Endothelial cell of umbilical vein (primary cell): ENCODE measurements around the gene KRT82. TPM values are rescaled to one million over a fixed set of nuclear protein-coding genes. Genes with fewer than 3 reads are reported as not detected.

Experiments used
- Bru-seq: library from RNA; stranded (reverse); fragments of 400-500 nt; gene quantifications from one replicate; lab custom pipeline; 2021; lab: Mats Ljungman, UMichigan
- BruChase-seq, 2 experiments: library from RNA; stranded (reverse); fragments of 400-500 nt; gene quantifications; one replicate each; lab custom pipeline; 2021; lab: Mats Ljungman, UMichigan
- BruUV-seq: library from RNA; stranded (reverse); fragments of 400-500 nt; replicated peaks from 2 replicates; lab custom pipeline; 2021; lab: Mats Ljungman, UMichigan
- CTCF ChIA-PET: fragments of 300-600, 350-600 bp; sonication (Branson Sonifier 250); formaldehyde crosslinking; loops from one replicate; lab custom pipeline; 2021; ENCODE audit warnings: antibody characterized with exemption, inconsistent platforms; lab: Charles Lee
- POLR2A ChIA-PET: fragments of 300-600, 350-600 bp; sonication (Branson Sonifier 250); formaldehyde crosslinking; loops from one replicate; lab custom pipeline; 2021; ENCODE audit warnings: antibody characterized with exemption, inconsistent platforms; lab: Charles Lee
- DNase-seq: peaks from one replicate; pipeline ENCODE4 v3.0.0-alpha.2; 2011; ENCODE audit warnings: low read depth, low spot score
- FAIRE-seq: peaks from 2 replicates; lab custom pipeline; 2011; peaks lifted over from hg19 to GRCh38; lab: Jason Lieb, UNC
- H2AFZ ChIP-seq: 2 replicates; pipeline ENCODE4 v1.6.0; 2012; ENCODE audit warnings: low read depth, low read length, control low read depth, inconsistent platforms
- H3K27ac ChIP-seq: 2 replicates; pipeline ENCODE4 v1.5.1; 2011; ENCODE audit warnings: low read depth, mild to moderate bottlenecking, control low read depth, low read length, moderate library complexity; ENCODE audit not compliant: insufficient read depth
- H3K27me3 ChIP-seq, 2 experiments: 2 replicates each; pipeline versions ENCODE4 v1.6.0 to v1.6.1; 2011; ENCODE audit warnings: low read length in 2 of 2, mixed read lengths in 1 of 2; ENCODE audit not compliant: control insufficient read depth in 2 of 2, insufficient read depth in 2 of 2
- H3K36me3 ChIP-seq, 2 experiments: 2 replicates in 1 of 2; 3 replicates in 1 of 2; pipeline ENCODE4 v1.5.1; 2011; ENCODE audit warnings: low read length in 2 of 2, mild to moderate bottlenecking in 1 of 2, moderate library complexity in 1 of 2; ENCODE audit not compliant: control insufficient read depth in 2 of 2, insufficient read depth in 2 of 2; ENCODE audit errors: extremely low read depth in 1 of 2
- H3K4me1 ChIP-seq: 3 replicates; pipeline ENCODE4 v1.5.1; 2011; ENCODE audit warnings: mild to moderate bottlenecking, low read length; ENCODE audit not compliant: control insufficient read depth, insufficient read depth; ENCODE audit errors: extremely low read depth
- H3K4me2 ChIP-seq: 2 replicates; pipeline ENCODE4 v1.6.1; 2011; ENCODE audit warnings: low read length, control low read depth, mixed read lengths; ENCODE audit not compliant: insufficient read depth
- H3K4me3 ChIP-seq, 3 experiments: fragments of 200-600 bp in 1 of 3; sonication (generic), shearing (Covaris generic) in 1 of 3; replicated peaks in 1 of 3; 2 replicates each; pipeline ENCODE4 v1.5.1; 2011 to 2016; ENCODE audit warnings: control low read depth in 3 of 3, low read length in 3 of 3, mild to moderate bottlenecking in 2 of 3, inconsistent platforms in 1 of 3, low read depth in 1 of 3, moderate library complexity in 1 of 3; ENCODE audit not compliant: insufficient read depth in 1 of 3
- H3K79me2 ChIP-seq: 2 replicates; pipeline ENCODE4 v1.6.0; 2012; ENCODE audit warnings: low read length, inconsistent platforms; ENCODE audit not compliant: control insufficient read depth, insufficient read depth
- H3K9ac ChIP-seq: replicated peaks from 2 replicates; pipeline ENCODE3; 2011; ENCODE audit warnings: low read length, control low read depth; ENCODE audit not compliant: insufficient read depth; ENCODE audit errors: extremely low read depth
- H3K9me1 ChIP-seq: replicated peaks from 3 replicates; pipeline ENCODE4 v1.6.0; 2011; ENCODE audit warnings: mild to moderate bottlenecking, low read length; ENCODE audit not compliant: control insufficient read depth, insufficient read depth; ENCODE audit errors: extremely low read depth
- H3K9me3 ChIP-seq: replicated peaks from 2 replicates; pipeline ENCODE4 v1.5.1; 2012; ENCODE audit warnings: low read length, inconsistent platforms; ENCODE audit not compliant: control insufficient read depth, insufficient read depth
- H4K20me1 ChIP-seq: replicated peaks from 2 replicates; pipeline ENCODE3; 2011; ENCODE audit warnings: mild to moderate bottlenecking, low read length; ENCODE audit not compliant: control insufficient read depth, insufficient read depth; ENCODE audit errors: extremely low read depth
- EZH2 ChIP-seq: IDR thresholded peaks from 2 replicates; pipeline ENCODE4 v1.6.1; 2012; ENCODE audit warnings: borderline replicate concordance, low read depth, mild to moderate bottlenecking, moderate library complexity, low read length, inconsistent platforms; ENCODE audit not compliant: severe bottlenecking
- FOS ChIP-seq: IDR thresholded peaks from 2 replicates; pipeline ENCODE4 v1.6.1; 2011; ENCODE audit warnings: mild to moderate bottlenecking, low read length, moderate library complexity, borderline replicate concordance; ENCODE audit not compliant: insufficient read depth
- GATA2 ChIP-seq: IDR thresholded peaks from 2 replicates; pipeline ENCODE4 v1.7.0; 2011; ENCODE audit warnings: low read depth, mild to moderate bottlenecking, moderate library complexity, mixed read lengths, low read length; ENCODE audit not compliant: insufficient read length, insufficient read depth
- JUN ChIP-seq: IDR thresholded peaks from 2 replicates; pipeline ENCODE4 v1.6.1; 2011; ENCODE audit warnings: borderline replicate concordance, low read depth; ENCODE audit not compliant: insufficient read length, insufficient read depth
- MYC ChIP-seq: IDR thresholded peaks from one replicate; pipeline ENCODE4 v1.6.1; 2011; ENCODE audit warnings: mild to moderate bottlenecking, low read depth, low read length
- POLR2A ChIP-seq: IDR thresholded peaks from 2 replicates; pipeline ENCODE4 v1.6.1; 2012; ENCODE audit warnings: low read depth, mild to moderate bottlenecking, control low read depth, low read length
- POLR2AphosphoS5 ChIP-seq: IDR thresholded peaks from 2 replicates; pipeline ENCODE4 v1.6.1; 2012; ENCODE audit warnings: low read depth, mild to moderate bottlenecking, control low read depth, low read length, moderate library complexity; ENCODE audit not compliant: insufficient read depth
- dilution Hi-C: fragments of 300-500 bp; cut with MboI; formaldehyde crosslinking; loops from one replicate; pipeline ENCODE4 v1.15.0; 2019; ENCODE audit warnings: low sequenced_read_pairs; ENCODE audit not compliant: extremely low pct_ligation_motif_present
- intact Hi-C: fragments of 100-400 bp; cut with micrococcal nuclease; formaldehyde crosslinking; loops from one replicate; pipeline ENCODE4 v1.10.0; 2022
- long read RNA-seq: library from polyadenylated mRNA; stranded (forward); transcript quantifications from one replicate; pipeline ENCODE4 v2.0.0, GENCODE V29; 2021
- polyA minus RNA-seq, 3 experiments: library from RNA; depleted of rRNA, polyadenylated mRNA; stranded (reverse); fragments of >200 nt; gene quantifications; 1 replicate in 1 of 3; 2 replicates in 2 of 3; pipeline ENCODE4 v1.2.3, GENCODE V29; 2011
- polyA plus RNA-seq, 4 experiments: library from polyadenylated mRNA; depleted of rRNA in 3 of 4; stranded (reverse) in 3 of 4; unstranded in 1 of 4; fragments of >200 nt; gene quantifications; 2 replicates each; pipeline versions ENCODE4 v1.2.1 to v1.2.3, GENCODE V29; 2011 to 2012; ENCODE audit warnings: missing spikeins in 1 of 4
- total RNA-seq: library from RNA; stranded (reverse); gene quantifications from 2 replicates; pipeline ENCODE4 v1.2.3, GENCODE V29; 2021
- TF ChIP-seq, protein P1 (sequence below): IDR thresholded peaks from 2 replicates; pipeline ENCODE4 v1.6.1; 2011; ENCODE audit not compliant: insufficient read depth, insufficient read length
- TF ChIP-seq, protein P2 (sequence below), 2 donors: IDR thresholded peaks; 1 replicate in 1 of 2; 2 replicates in 1 of 2; pipeline ENCODE4 v1.5.1; 2011; ENCODE audit warnings: low read length in 2 of 2, mild to moderate bottlenecking in 2 of 2, moderate library complexity in 2 of 2, control low read depth in 1 of 2, inconsistent platforms in 1 of 2, low read depth in 1 of 2; ENCODE audit not compliant: insufficient read depth in 1 of 2; ENCODE audit errors: extremely low read depth in 1 of 2

The KRT82 gene
- total RNA-seq (not detected in 2 replicates), polyA plus RNA-seq (not detected in 2 replicates), polyA minus RNA-seq (not detected in 2 replicates), Bru-seq, nascent RNA (not detected), BruChase-seq, experiment 1, labeled RNA remaining after a 6-hour chase (not detected), BruChase-seq, experiment 2, labeled RNA remaining after a 2-hour chase (not detected)
- polyA plus RNA-seq (2011; cell fraction: cytosol; rRNA removed) = not detected in 2 replicates
- polyA plus RNA-seq (2011; cell fraction: nucleus; rRNA removed) = not detected in 2 replicates
- not detected in 2 replicates for polyA plus RNA-seq (2012)
- not detected for polyA minus RNA-seq (2011; cell fraction: cytosol; rRNA and poly(A)+ RNA removed)
- polyA minus RNA-seq (2011; cell fraction: nucleus; rRNA and poly(A)+ RNA removed) = not detected in 2 replicates
- long read RNA-seq = 0 reads

GRCh38 chr12:52405922-52406385 lies at the start of gene KRT82:
KRT82 (minus strand) TSS chr12:52406335; CDS start chr12:52406277, 58 bp downstream.
- H3K4me3 ChIP-seq = no peak within 1 kb of the TSS
- FAIRE-seq (no peak), DNase-seq (no peak)
- H3K4me2 ChIP-seq = no peak within 1 kb of the TSS
- CTCF ChIA-PET = no interaction called here
- H2AFZ ChIP-seq = no peak within 1 kb of the TSS
- no peaks in the 10 kb centered on the region for H3K9me1 ChIP-seq
- no peaks in the 10 kb centered on the region for H3K4me1 ChIP-seq
- no peak within 1 kb of the TSS for H3K27ac ChIP-seq
- no peaks in the 10 kb centered on the region for H3K36me3 ChIP-seq
- no peaks in the 10 kb centered on the region for H3K9me3 ChIP-seq
- intact Hi-C loops (no loop called here), dilution Hi-C loops (no loop called here)
- H4K20me1 ChIP-seq = no peaks in the 10 kb centered on the region
- H3K79me2 ChIP-seq = no peaks in the 10 kb centered on the region
- no peak for TF ChIP-seq GATA2
- TF ChIP-seq FOS = no peak
- no peak for TF ChIP-seq MYC
- TF ChIP-seq, protein P1, sequence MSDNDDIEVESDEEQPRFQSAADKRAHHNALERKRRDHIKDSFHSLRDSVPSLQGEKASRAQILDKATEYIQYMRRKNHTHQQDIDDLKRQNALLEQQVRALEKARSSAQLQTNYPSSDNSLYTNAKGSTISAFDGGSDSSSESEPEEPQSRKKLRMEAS = no peak
- no TSS peak for BruUV-seq
- no peak within 1 kb of the TSS for H3K9ac ChIP-seq
- POLR2A ChIA-PET = no interaction called here
- peaks cover 0 to 5% of the 10 kb centered on the region in 2 experiments for H3K27me3 ChIP-seq

DNA sequence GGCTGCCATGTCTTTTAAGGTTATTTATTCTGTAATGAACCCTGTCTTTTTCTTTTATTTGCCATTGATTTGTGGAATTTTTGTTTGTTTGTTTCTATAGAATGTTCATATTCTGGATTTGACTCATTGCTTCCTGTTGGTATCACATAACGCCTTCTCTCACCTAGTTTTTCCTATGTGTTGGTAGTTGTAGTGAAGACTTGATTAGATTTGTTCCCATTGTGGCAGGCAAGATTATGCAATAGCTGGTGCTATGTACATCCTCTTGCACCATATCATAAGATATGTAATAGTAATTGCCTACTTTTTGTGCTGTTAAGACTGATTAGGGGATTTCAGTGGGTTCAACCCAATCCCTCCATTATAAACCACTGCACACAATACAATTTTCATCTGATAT lies 49.7 kb upstream of the KRT82 start:
- H3K27ac ChIP-seq = no peak overlapping the region
- H3K4me3 ChIP-seq = no peak overlapping the region
- peaks cover 7 to 9% of the 10 kb centered on the region in 2 experiments for H3K27me3 ChIP-seq
- H3K9me3 ChIP-seq = no peaks in the 10 kb centered on the region
- H3K4me1 ChIP-seq = no peaks in the 10 kb centered on the region
- CTCF ChIA-PET = no interaction called here
- dilution Hi-C loops = no loop called here
- H3K36me3 ChIP-seq = no peaks in the 10 kb centered on the region
- POLR2A ChIA-PET = no interaction called here
- no peak for DNase-seq
- no peaks in the 10 kb centered on the region for H3K79me2 ChIP-seq
- H3K9me1 ChIP-seq = no peaks in the 10 kb centered on the region
- H4K20me1 ChIP-seq = no peaks in the 10 kb centered on the region
- no TSS peak for BruUV-seq
- TF ChIP-seq POLR2A = no peak
- TF ChIP-seq GATA2 = no peak
- no peak for TF ChIP-seq FOS
- TF ChIP-seq JUN = no peak
- TF ChIP-seq MYC = no peak
- no peak for TF ChIP-seq EZH2
- TF ChIP-seq, protein P2, sequence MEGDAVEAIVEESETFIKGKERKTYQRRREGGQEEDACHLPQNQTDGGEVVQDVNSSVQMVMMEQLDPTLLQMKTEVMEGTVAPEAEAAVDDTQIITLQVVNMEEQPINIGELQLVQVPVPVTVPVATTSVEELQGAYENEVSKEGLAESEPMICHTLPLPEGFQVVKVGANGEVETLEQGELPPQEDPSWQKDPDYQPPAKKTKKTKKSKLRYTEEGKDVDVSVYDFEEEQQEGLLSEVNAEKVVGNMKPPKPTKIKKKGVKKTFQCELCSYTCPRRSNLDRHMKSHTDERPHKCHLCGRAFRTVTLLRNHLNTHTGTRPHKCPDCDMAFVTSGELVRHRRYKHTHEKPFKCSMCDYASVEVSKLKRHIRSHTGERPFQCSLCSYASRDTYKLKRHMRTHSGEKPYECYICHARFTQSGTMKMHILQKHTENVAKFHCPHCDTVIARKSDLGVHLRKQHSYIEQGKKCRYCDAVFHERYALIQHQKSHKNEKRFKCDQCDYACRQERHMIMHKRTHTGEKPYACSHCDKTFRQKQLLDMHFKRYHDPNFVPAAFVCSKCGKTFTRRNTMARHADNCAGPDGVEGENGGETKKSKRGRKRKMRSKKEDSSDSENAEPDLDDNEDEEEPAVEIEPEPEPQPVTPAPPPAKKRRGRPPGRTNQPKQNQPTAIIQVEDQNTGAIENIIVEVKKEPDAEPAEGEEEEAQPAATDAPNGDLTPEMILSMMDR (IDR thresholded peaks at IDR 0.05; ENCODE audit: extremely low read depth in 1 of 2, insufficient read depth in 1 of 2, low read depth in 1 of 2, low read length in 2 of 2) = no peak
- no peak for TF ChIP-seq POLR2AphosphoS5
- TF ChIP-seq, protein P1 = no peak
- H2AFZ ChIP-seq = no peak overlapping the region
- H3K4me2 ChIP-seq = no peak overlapping the region
- intact Hi-C loops = no loop called here
- H3K9ac ChIP-seq = no peak overlapping the region
- FAIRE-seq = no peak
